ENCODE results near the gene F10. TPM values are rescaled to one million over a fixed set of nuclear protein-coding genes. Genes with fewer than 3 reads are reported as not detected.

The F10 gene
- total RNA-seq, 3 donors from 2014 or later (not counting 1 experiment from before 2014, with no cell fraction given): not detected

DNA sequence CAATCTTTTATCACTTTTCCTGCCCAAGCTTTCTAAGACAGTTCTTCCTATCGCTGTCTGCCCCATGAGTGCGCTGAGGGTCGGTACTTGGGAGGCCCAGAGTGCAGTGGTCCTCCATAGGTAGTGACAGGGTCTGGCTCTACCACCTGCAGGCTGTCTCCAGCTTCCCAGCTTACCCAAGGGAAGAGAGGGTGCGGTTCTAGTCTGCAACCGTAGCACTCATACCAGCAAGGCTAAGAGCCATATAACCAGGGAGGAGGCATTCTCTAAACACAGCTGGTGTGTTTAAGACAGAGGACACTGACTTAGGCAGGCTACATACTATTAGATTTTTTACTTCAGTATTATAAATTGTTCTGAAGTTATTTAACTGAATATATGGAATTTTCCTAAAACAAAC lies 44.1 kb downstream of the F10 start:
- H3K9me3 Mint-ChIP-seq: peaks cover 2 to 3% of the 10 kb centered on the region in 2 donors
- H3K27me3 ChIP-seq (ENCODE audit: control insufficient read depth, insufficient read depth, low read length): no peaks in the 10 kb centered on the region
- TF ChIP-seq, protein P1, sequence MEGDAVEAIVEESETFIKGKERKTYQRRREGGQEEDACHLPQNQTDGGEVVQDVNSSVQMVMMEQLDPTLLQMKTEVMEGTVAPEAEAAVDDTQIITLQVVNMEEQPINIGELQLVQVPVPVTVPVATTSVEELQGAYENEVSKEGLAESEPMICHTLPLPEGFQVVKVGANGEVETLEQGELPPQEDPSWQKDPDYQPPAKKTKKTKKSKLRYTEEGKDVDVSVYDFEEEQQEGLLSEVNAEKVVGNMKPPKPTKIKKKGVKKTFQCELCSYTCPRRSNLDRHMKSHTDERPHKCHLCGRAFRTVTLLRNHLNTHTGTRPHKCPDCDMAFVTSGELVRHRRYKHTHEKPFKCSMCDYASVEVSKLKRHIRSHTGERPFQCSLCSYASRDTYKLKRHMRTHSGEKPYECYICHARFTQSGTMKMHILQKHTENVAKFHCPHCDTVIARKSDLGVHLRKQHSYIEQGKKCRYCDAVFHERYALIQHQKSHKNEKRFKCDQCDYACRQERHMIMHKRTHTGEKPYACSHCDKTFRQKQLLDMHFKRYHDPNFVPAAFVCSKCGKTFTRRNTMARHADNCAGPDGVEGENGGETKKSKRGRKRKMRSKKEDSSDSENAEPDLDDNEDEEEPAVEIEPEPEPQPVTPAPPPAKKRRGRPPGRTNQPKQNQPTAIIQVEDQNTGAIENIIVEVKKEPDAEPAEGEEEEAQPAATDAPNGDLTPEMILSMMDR (IDR thresholded peaks at IDR 0.05): no peak
- ATAC-seq: no peak
- no peak overlapping the region for H3K4me3 Mint-ChIP-seq
- peak overlapping the region in 1 of 2 donors; percentile 77 for H3K27ac Mint-ChIP-seq
- H3K4me1 ChIP-seq (ENCODE audit: control insufficient read depth, insufficient read depth, low read length): peaks cover 30% of the 10 kb centered on the region
- no peaks in the 10 kb centered on the region for H3K36me3 Mint-ChIP-seq
- H3K9me3 ChIP-seq (ENCODE audit: control insufficient read depth, insufficient read depth, low read length): no peaks in the 10 kb centered on the region
- H3K4me3 ChIP-seq (ENCODE audit: low read length): no peak overlapping the region
- intact Hi-C loops (cut with micrococcal nuclease): no loop called here
- H3K27me3 Mint-ChIP-seq (ENCODE audit: low read depth in 2 of 2): peaks cover 0 to 8% of the 10 kb centered on the region in 2 donors
- no peaks in the 10 kb centered on the region for H3K36me3 ChIP-seq (ENCODE audit: control insufficient read depth, insufficient read depth, low read length)
- peaks cover 25 to 65% of the 10 kb centered on the region in 2 donors for H3K4me1 Mint-ChIP-seq
- no peak overlapping the region for H3K27ac ChIP-seq (ENCODE audit: low read length)
- no peak for DNase-seq
- WGBS (ENCODE audit: insufficient coverage): 96% methylated on average over 5 of the region's 5 CpGs

DNA sequence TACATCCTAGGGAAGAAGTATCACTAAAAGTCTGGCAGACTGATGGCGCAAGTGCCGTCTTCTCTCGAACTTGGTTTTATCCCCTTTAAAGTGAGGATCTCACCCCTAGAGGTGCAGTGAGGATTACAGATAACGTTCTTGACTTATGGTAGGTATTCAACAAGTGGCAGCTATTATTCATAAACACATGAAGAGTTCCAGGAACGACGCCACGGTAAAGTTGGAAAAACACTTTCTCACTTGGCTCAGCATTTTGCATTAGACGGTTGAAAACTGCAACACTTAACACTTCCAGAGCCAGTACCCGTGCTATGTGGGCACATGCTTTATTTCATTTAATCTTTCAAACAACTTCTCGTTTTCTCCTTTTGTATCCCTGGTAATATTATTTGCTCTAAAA lies 44.6 kb downstream of the F10 start:
- Histone ChIP-seq H3K27ac (ENCODE audit: low read length) (no peak overlapping the region), H3K36me3 (ENCODE audit: control insufficient read depth, insufficient read depth, low read length) (no peaks in the 10 kb centered on the region), H3K4me3 (ENCODE audit: low read length) (no peak overlapping the region), H3K9me3 (ENCODE audit: control insufficient read depth, insufficient read depth, low read length) (no peaks in the 10 kb centered on the region), H3K4me1 (ENCODE audit: control insufficient read depth, insufficient read depth, low read length) (peaks cover 31% of the 10 kb centered on the region), H3K27me3 (ENCODE audit: control insufficient read depth, insufficient read depth, low read length) (no peaks in the 10 kb centered on the region)
- Mint-ChIP-seq H3K27ac (no peak overlapping the region), H3K4me3 (no peak overlapping the region), H3K4me1 (peaks cover 25 to 65% of the 10 kb centered on the region in 2 donors), H3K27me3 (ENCODE audit: low read depth in 2 of 2) (peaks cover 0 to 8% of the 10 kb centered on the region in 2 donors), H3K9me3 (peaks cover 2 to 3% of the 10 kb centered on the region in 2 donors), H3K36me3 (no peaks in the 10 kb centered on the region)
- DNase-seq: no peak
- TF ChIP-seq, protein P1 (IDR thresholded peaks at IDR 0.05): no peak
- intact Hi-C loops (cut with micrococcal nuclease): no loop called here
- no peak for ATAC-seq
- WGBS (ENCODE audit: insufficient coverage): 97% methylated on average over 7 of the region's 10 CpGs

DNA sequence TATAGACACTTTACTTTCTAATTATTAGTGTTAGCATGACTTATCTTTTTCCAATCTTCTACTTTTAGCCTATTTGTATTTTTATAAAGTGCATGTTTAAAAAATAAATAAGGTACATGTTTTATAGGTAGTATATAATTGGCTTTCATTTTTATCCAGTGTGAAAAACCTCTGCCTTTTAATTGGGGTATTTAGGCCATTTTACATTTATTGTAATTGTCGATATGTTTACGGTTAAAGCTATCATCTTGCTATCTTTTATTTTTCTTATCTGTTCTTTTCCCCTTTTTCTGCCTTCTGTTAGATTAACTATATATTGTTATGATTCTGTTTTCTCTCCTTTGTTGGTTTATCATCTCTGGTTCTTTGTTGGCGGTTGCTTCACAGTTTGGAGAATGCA lies 45.0 kb downstream of the F10 start:
- TF ChIP-seq, protein P1 (IDR thresholded peaks at IDR 0.05): no peak
- WGBS (ENCODE audit: insufficient coverage): 93% methylated on average over 1 of the region's 3 CpGs
- peaks cover 0 to 8% of the 10 kb centered on the region in 2 donors for H3K27me3 Mint-ChIP-seq (ENCODE audit: low read depth in 2 of 2)
- no peak overlapping the region for H3K27ac Mint-ChIP-seq
- Histone ChIP-seq H3K9me3 (ENCODE audit: control insufficient read depth, insufficient read depth, low read length) (no peaks in the 10 kb centered on the region), H3K36me3 (ENCODE audit: control insufficient read depth, insufficient read depth, low read length) (no peaks in the 10 kb centered on the region), H3K4me1 (ENCODE audit: control insufficient read depth, insufficient read depth, low read length) (peaks cover 30% of the 10 kb centered on the region), H3K27me3 (ENCODE audit: control insufficient read depth, insufficient read depth, low read length) (no peaks in the 10 kb centered on the region), H3K27ac (ENCODE audit: low read length) (no peak overlapping the region), H3K4me3 (ENCODE audit: low read length) (no peak overlapping the region)
- intact Hi-C loops (cut with micrococcal nuclease): no loop called here
- no peaks in the 10 kb centered on the region for H3K36me3 Mint-ChIP-seq
- peaks cover 2 to 3% of the 10 kb centered on the region in 2 donors for H3K9me3 Mint-ChIP-seq
- no peak for DNase-seq
- H3K4me1 Mint-ChIP-seq: peaks cover 25 to 65% of the 10 kb centered on the region in 2 donors
- no peak for ATAC-seq
- peak overlapping the region; percentile 7 for H3K4me3 Mint-ChIP-seq

DNA sequence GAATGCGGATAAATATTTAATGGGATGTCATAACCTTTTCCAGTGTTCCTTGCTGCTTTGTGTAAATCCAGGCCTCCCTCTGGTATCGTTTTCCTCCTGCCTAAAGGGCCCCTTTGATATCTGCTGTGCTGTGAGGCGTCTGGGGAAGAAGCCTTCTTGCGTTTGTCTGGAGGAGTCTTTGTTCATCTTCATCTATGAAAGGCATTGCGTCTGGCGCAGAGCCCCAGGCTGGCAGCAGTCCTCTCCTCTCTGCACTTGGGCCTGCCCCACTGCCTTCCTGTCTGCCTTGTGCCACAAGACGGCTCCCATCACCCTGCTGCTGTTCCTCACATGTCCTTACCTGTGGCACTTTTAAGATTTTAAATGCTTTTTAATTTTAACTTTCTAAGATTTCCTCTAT lies 45.6 kb downstream of the F10 start:
- Mint-ChIP-seq H3K4me1 (peaks cover 19 to 63% of the 10 kb centered on the region in 2 donors), H3K36me3 (no peaks in the 10 kb centered on the region), H3K4me3 (no peak overlapping the region), H3K27ac (no peak overlapping the region), H3K9me3 (peaks cover 2 to 3% of the 10 kb centered on the region in 2 donors), H3K27me3 (ENCODE audit: low read depth in 2 of 2) (peaks cover 0 to 5% of the 10 kb centered on the region in 2 donors)
- Histone ChIP-seq H3K9me3 (ENCODE audit: control insufficient read depth, insufficient read depth, low read length) (no peaks in the 10 kb centered on the region), H3K27me3 (ENCODE audit: control insufficient read depth, insufficient read depth, low read length) (no peaks in the 10 kb centered on the region), H3K4me1 (ENCODE audit: control insufficient read depth, insufficient read depth, low read length) (peaks cover 24% of the 10 kb centered on the region), H3K27ac (ENCODE audit: low read length) (no peak overlapping the region), H3K36me3 (ENCODE audit: control insufficient read depth, insufficient read depth, low read length) (no peaks in the 10 kb centered on the region), H3K4me3 (ENCODE audit: low read length) (no peak overlapping the region)
- DNase-seq (no peak), ATAC-seq (no peak)
- WGBS (ENCODE audit: insufficient coverage): 99% methylated on average over 6 of the region's 7 CpGs
- intact Hi-C loops (cut with micrococcal nuclease): no loop called here
- TF ChIP-seq, protein P1 (IDR thresholded peaks at IDR 0.05): no peak
